ENCODE measurements around the gene PLGLB1. TPM values are rescaled to one million over a fixed set of nuclear protein-coding genes. Genes with fewer than 3 reads are reported as not detected.
"Not testable (repeated sequence)": the region's sequence is repeated elsewhere in the genome, so short reads cannot be mapped to it uniquely, and the experiment has no call there.

The PLGLB1 gene
- total RNA-seq, result 1 to 10 TPM; 1.1 to 1.3 TPM

DNA sequence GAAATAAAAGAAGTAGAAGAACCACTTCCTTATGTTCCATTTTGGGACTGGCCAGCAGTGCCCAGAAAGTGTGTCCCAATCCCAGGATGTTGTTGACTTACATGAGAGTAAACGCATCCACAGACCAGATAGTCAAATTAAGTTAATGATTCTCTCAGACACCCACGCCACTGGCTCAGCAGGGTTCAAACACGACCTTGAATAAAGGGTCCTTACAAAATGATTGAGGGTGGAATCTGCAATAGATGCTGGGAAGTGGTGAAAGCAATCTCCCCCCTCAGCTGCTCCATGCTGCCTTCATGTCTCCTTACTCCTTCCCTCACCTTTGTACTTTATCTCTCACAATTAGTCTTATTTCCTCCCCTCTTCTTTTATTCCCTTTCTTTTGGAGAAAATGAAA is at the start of gene PLGLB1:
PLGLB1 (minus strand) TSS at position 101 of the 400 bp plus-strand sequence; CDS start at position 40, 61 bp downstream.
- H3K9me3 Mint-ChIP-seq (ENCODE audit: low read depth); H3K4me3 Mint-ChIP-seq; CTCF ChIA-PET; H3K27me3 Mint-ChIP-seq; H3K27ac Mint-ChIP-seq; H3K36me3 Mint-ChIP-seq (ENCODE audit: low read depth); ATAC-seq; H3K4me1 Mint-ChIP-seq; intact Hi-C loops (cut with DNase I, micrococcal nuclease); POLR2A ChIA-PET; DNase-seq: not testable (repeated sequence)

DNA sequence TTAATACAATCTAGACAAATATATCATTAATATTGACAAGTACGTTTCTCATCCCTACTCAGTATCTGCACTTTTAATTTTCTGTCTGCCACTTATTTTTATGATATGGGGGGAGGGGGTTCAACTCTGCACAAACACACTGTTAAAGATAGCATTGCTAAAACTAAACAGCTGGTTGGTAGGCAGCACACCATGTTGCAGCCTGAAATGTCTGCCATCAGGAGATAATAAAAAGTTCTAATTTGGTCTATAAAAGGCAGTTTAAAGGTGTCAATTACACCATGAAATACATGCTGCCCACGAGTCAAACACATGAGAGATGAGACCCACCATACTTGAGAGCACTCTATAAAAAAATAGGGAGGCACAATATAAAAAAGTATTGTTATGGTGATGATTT is 42.7 kb upstream of the PLGLB1 start:
- H3K27ac Mint-ChIP-seq; ATAC-seq; POLR2A ChIA-PET; H3K4me3 Mint-ChIP-seq; H3K9me3 Mint-ChIP-seq (ENCODE audit: low read depth); H3K36me3 Mint-ChIP-seq (ENCODE audit: low read depth); intact Hi-C loops (cut with DNase I, micrococcal nuclease); DNase-seq; H3K27me3 Mint-ChIP-seq; CTCF ChIA-PET: not testable (repeated sequence)
- H3K4me1 Mint-ChIP-seq, result peaks cover 12% of the 10 kb centered on the region

DNA sequence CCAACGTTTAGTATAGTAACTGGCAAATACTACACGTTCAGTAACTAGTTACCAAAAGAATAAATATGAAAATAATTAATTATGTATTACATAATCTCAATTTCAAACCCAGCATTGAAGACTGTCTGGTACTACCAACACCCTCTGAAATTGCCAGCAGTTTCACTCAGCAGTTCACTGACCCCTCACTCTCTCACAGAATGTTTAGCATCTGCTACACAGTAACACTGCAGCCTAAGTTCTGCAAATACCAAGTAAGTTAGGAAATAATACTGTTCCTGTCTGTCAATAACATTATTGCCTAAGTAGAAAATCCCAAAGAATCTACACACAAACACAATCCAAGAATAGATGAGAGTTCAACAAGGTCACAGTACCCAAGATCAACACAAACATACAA is 41.8 kb upstream of the PLGLB1 start:
- H3K27ac Mint-ChIP-seq; H3K9me3 Mint-ChIP-seq (ENCODE audit: low read depth); intact Hi-C loops (cut with DNase I, micrococcal nuclease); POLR2A ChIA-PET; ATAC-seq; H3K36me3 Mint-ChIP-seq (ENCODE audit: low read depth); H3K4me3 Mint-ChIP-seq; CTCF ChIA-PET; DNase-seq; H3K27me3 Mint-ChIP-seq: not testable (repeated sequence)
- peaks cover 12% of the 10 kb centered on the region for H3K4me1 Mint-ChIP-seq

DNA sequence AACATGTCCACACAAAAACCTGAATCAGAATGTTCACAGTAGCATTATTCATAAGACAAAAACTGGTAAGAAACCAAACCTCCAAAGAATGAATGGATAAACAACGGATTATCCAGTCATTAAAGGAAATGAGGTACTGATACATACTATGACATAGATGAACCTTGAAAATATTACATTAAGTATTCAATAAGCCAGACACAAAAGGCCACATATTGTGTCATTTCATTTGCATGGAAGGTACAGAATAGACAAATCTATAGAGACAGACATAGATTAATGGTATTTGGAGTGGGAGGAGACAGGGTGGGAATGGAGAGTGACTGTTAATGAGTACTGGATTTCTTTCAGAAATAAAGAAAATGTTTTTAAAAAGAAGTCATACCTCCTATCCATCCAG is 39.9 kb upstream of the PLGLB1 start:
- not testable (repeated sequence) for H3K4me3 Mint-ChIP-seq

DNA sequence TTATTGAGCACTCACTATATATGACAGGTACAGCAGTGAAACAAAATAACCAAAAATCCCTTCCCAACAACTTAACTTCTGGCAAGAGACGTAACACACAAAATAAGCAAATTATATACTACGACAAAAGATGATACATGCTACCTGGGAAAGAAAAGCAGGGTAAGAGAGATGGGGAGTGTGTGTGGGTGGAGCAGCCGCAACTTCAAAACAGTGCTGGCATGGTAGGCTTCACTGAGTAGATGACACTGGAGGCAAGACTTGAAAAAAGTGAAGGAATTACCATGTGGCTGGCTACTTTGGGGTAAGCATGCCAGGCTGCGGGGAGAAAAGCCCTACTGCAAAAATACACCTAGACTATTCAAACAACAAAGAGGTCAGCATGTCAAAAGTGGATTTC is 36.0 kb upstream of the PLGLB1 start:
- POLR2A ChIA-PET; H3K9me3 Mint-ChIP-seq (ENCODE audit: low read depth); H3K27ac Mint-ChIP-seq; H3K36me3 Mint-ChIP-seq (ENCODE audit: low read depth); intact Hi-C loops (cut with DNase I, micrococcal nuclease); H3K27me3 Mint-ChIP-seq; H3K4me1 Mint-ChIP-seq; H3K4me3 Mint-ChIP-seq; CTCF ChIA-PET: not testable (repeated sequence)
- peak; percentile 63 for ATAC-seq
- DNase-seq, result peak; percentile 14

More for the DNA sequence above, 39.9 kb upstream of the PLGLB1 start:
- ATAC-seq; intact Hi-C loops (cut with DNase I, micrococcal nuclease); CTCF ChIA-PET; H3K36me3 Mint-ChIP-seq (ENCODE audit: low read depth); POLR2A ChIA-PET; H3K27me3 Mint-ChIP-seq; DNase-seq; H3K4me1 Mint-ChIP-seq; H3K27ac Mint-ChIP-seq; H3K9me3 Mint-ChIP-seq (ENCODE audit: low read depth): not testable (repeated sequence)

DNA sequence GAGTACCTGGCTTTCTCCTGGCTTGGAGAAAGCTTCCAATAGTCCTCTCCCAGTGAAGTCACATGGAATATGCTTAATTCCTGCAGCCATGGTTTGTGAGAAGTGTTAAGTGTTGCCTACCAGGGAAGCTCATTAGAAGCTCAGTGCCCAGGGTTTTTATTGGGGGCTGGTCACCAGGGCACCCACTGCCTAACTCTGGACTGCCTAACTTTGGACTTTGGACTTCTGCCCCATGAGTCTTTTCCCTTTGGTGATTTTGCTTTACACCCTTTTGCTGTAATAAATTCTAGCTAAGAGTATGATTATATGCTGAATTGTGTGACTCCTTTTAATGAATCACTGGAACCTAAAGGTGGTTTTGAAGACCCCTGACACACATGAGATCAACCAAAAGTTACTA is 35.2 kb upstream of the PLGLB1 start:
- H3K9me3 Mint-ChIP-seq (ENCODE audit: low read depth); H3K36me3 Mint-ChIP-seq (ENCODE audit: low read depth); CTCF ChIA-PET; H3K27ac Mint-ChIP-seq; H3K4me1 Mint-ChIP-seq; H3K4me3 Mint-ChIP-seq; DNase-seq; POLR2A ChIA-PET; intact Hi-C loops (cut with DNase I, micrococcal nuclease); H3K27me3 Mint-ChIP-seq; ATAC-seq: not testable (repeated sequence)

DNA sequence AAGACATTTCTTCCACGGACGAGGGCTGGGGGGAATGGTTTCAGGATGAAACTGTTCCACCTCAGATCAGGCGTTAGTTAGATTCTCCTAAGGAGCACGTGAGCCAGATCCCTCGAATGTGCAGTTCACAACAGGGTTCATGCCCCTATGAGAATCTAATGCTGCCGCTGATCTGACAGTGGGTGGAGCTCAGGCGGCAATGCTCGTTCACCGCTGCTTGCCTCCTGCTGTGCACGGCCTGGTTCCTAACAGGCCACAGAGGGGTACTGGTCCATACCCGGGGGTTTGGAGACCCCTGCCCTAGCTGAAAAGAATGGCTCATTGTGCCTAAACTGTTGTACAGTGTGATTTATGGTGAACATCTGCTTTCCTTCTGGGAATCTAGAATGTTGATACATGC is 34.8 kb upstream of the PLGLB1 start:
- H3K27ac Mint-ChIP-seq; H3K4me1 Mint-ChIP-seq; H3K4me3 Mint-ChIP-seq; H3K9me3 Mint-ChIP-seq (ENCODE audit: low read depth); POLR2A ChIA-PET; H3K36me3 Mint-ChIP-seq (ENCODE audit: low read depth); CTCF ChIA-PET; intact Hi-C loops (cut with DNase I, micrococcal nuclease); H3K27me3 Mint-ChIP-seq; ATAC-seq; DNase-seq: not testable (repeated sequence)

DNA sequence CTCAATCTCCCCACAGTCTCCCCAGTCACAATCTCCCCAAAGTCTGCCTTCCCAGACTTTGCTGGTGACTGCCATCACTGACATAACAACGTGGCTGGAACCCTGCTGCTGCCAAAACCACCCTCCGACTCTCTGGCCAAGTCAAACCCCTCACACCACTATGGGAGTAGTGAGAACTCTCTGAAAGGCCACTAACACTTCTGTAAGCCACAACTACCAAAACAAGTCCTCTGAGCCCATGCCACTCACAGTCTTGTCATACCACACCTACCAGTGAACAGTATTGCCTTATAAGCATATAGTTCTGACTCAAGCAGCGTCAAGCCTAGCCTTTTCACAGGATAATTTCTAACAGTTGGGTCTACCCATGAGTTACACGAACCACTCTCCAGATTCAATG is 32.7 kb upstream of the PLGLB1 start:
- peak overlapping the region; percentile 1 for H3K27ac Mint-ChIP-seq
- H3K4me3 Mint-ChIP-seq; H3K27me3 Mint-ChIP-seq; CTCF ChIA-PET; intact Hi-C loops (cut with DNase I, micrococcal nuclease); POLR2A ChIA-PET; H3K9me3 Mint-ChIP-seq (ENCODE audit: low read depth); H3K36me3 Mint-ChIP-seq (ENCODE audit: low read depth); H3K4me1 Mint-ChIP-seq; DNase-seq: not testable (repeated sequence)
- ATAC-seq, result peak; percentile 77

DNA sequence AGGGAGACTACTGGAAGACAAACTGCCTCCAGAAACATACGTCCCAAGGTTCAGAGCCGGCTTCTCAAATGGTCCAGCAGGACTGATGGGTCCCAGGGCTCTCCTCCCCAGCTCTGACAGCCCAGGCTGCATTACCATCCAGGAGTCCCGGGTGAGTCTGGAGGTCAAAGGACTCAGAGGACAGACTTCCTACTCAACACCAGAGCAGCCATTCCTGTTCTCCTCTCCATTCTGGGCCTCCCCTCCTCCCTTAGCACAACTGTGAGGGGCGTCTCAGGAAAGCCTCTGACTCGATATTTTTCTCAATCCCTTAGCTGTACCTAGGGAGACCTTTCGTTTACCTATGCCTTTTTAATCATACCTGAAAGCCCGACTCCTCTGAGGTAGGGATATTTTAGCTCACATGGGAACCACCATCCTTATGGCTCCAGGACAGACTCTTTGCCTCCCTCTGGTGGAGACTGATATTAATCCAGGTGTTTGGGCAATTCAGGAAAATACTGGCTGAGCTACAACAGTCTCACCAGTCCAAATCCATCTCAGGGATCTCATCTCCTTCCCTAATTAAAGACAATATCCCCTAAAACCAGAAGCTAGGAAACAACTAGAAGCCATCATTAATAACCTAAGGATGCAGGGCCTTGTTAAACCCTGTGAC is 19.8 kb upstream of the PLGLB1 start:
- DNase-seq (peak; percentile 13), ATAC-seq (peak; percentile 39)
- CTCF ChIA-PET; H3K27me3 Mint-ChIP-seq; H3K4me3 Mint-ChIP-seq; H3K36me3 Mint-ChIP-seq (ENCODE audit: low read depth); H3K9me3 Mint-ChIP-seq (ENCODE audit: low read depth); H3K27ac Mint-ChIP-seq; intact Hi-C loops (cut with DNase I, micrococcal nuclease); POLR2A ChIA-PET; H3K4me1 Mint-ChIP-seq: not testable (repeated sequence)

DNA sequence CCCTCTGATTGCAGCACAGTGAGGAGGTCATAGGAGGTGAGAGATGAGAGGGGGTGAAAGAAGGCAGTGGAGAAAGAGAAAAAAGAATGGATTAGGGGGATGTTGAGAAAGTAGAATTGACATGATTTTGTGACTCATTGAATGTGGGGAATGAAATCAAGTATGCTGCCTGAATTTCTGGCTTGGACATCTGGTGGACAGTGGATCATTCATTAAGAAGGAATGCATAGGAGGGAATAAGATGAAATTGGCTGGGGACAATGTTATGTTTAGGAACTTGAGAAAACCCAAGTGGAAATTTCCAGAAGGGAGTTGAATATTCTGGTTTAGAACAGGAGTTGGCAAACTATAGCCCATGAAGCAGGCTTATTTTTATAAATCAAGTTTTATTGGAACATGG is 7.0 kb upstream of the PLGLB1 start:
- ATAC-seq; H3K4me1 Mint-ChIP-seq; H3K27ac Mint-ChIP-seq; POLR2A ChIA-PET; CTCF ChIA-PET; H3K36me3 Mint-ChIP-seq (ENCODE audit: low read depth); H3K4me3 Mint-ChIP-seq; DNase-seq; intact Hi-C loops (cut with DNase I, micrococcal nuclease); H3K9me3 Mint-ChIP-seq (ENCODE audit: low read depth); H3K27me3 Mint-ChIP-seq: not testable (repeated sequence)

DNA sequence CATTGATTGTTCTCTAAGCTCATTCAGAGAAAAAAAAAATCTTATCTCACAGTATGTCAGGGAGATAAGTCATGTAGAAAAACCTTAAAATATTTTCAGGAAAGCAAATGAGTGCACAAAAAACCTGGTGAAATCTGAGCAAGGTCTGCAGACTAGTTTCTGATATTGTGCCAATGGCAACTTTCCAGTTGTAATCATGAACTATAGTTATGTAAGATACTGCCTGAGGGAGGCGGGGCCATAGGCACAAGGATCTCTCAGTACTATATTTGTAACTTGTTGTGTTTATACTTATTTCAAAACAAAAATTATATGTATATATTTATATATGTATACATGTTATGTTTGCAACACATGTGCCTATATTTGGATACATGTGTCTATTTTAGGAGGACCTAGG is 5.2 kb upstream of the PLGLB1 start:
- CTCF ChIA-PET; H3K36me3 Mint-ChIP-seq (ENCODE audit: low read depth); H3K27me3 Mint-ChIP-seq; POLR2A ChIA-PET; H3K9me3 Mint-ChIP-seq (ENCODE audit: low read depth); DNase-seq; H3K4me3 Mint-ChIP-seq; ATAC-seq; H3K27ac Mint-ChIP-seq; H3K4me1 Mint-ChIP-seq; intact Hi-C loops (cut with DNase I, micrococcal nuclease): not testable (repeated sequence)

DNA sequence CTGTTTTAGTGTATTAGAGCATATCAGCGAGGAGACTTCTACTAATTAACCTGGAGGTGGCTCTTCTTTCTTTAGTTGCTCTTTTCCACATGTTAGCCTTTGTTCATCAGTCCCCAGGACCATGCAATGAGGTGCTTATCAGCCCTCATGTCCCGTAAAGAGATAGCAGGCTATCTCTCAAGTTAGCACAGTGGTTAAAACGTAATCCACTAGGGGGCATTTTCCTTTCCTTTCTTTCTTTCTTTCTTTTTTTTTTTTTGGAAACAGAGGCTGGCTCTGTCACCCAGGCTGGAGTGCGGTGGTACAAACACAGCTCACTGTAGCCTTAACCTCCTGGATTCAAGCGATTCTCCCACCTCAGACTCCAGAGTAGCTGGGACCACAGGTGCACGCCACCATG is 4.3 kb upstream of the PLGLB1 start:
- H3K4me1 Mint-ChIP-seq; H3K36me3 Mint-ChIP-seq (ENCODE audit: low read depth); POLR2A ChIA-PET; H3K27me3 Mint-ChIP-seq; ATAC-seq; intact Hi-C loops (cut with DNase I, micrococcal nuclease); DNase-seq; H3K9me3 Mint-ChIP-seq (ENCODE audit: low read depth); H3K4me3 Mint-ChIP-seq; H3K27ac Mint-ChIP-seq; CTCF ChIA-PET: not testable (repeated sequence)

Data from activated CD4-positive, alpha-beta T cell treated with anti-CD3 and anti-CD28 coated beads for 36 hours (primary cell).